SH-SY5Y (cell line): ENCODE data around the gene AOPEP.

ENCODE experiments used
- GATA2 ChIP-seq: IDR thresholded peaks from 2 replicates; pipeline ENCODE4 v1.6.1; 2011; ENCODE audit warnings: mild to moderate bottlenecking, low read depth, low read length
- GATA3 ChIP-seq: IDR thresholded peaks from 2 replicates; pipeline ENCODE4 v1.6.1; 2011; ENCODE audit warnings: low read depth, mild to moderate bottlenecking, low read length, moderate library complexity

DNA sequence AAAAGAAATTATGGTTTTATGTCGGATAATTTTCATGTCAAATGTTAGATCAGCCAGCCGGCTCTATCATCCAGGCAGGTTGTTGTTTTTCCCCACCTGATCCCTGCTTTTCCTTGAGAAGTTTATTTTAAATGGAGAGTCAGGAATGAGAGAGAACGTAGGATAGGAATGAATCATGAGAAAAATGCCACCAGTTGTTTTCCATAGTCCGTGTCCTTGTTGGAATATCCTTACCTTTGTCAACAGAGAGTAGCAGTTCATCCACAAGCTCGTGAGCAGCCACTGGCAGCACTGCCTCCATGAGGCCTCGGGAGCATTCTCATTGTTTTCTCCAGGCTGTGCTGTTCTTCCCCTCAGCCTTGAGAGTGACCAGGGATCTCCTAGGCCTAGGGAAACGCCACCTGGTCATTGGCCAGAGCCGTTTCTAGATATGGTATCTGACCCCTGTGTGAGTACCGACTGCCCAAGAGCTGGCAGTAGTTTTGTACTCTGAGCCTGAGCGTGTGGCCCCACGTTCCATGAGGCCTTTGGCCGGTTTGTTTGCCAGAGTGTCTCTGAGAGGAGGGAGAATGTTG, 297.7 kb downstream of the AOPEP start:
- no peak for TF ChIP-seq GATA2
- TF ChIP-seq GATA3, result no peak
